HG03039 (cell line): ENCODE measurements around the gene ACTR1B.
"Not testable (repeated sequence)": the region's sequence is repeated elsewhere in the genome, so short reads cannot be mapped to it uniquely, and the experiment has no call there.

ENCODE experiments used
- ATAC-seq: cut with Tn5 transposase; IDR thresholded peaks from one replicate; pipeline ENCODE4 v1.9.1; 2021; ENCODE audit warnings: mild to moderate bottlenecking, moderate library complexity; ENCODE audit not compliant: unreplicated experiment

ACTR1B gene

DNA sequence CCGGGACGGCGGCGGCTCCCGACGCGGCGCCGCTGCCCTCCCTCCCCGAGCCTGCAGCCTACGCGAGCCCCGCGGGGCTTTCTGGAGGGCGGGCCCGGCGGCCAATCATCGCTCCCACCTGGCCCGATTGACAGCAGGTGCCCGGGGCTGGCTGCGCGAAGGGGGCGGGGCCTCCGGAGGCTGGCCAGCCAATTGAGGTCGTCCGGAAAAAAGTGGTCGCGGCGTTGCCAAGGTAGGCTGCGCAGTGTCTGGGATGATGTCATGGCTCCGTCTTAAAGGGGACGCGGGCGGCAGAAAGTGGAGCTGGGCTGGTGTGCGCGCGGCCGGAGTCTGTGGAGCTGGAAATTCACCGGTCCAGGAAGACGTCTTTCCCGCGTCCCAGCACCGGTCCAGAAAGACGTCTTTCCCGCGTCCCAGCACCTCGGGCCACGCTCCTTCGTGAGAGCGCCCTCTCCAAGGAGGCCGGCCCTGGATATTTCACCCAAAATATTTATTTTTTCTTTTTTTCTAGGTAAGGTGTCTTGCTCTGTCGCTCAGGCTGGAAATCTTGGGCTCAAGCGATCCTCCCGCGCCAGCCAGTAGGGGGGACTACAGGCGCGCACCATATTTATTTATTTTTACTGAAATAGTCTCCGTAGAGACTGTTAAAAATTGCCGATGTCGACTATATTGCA lies at the start of gene ACTR1B:
TSS of gene ACTR1B (minus strand) at position 83 of the 674 bp plus-strand sequence. CDS start 154 bp downstream, outside the sequence.
- peak; percentile 86 for ATAC-seq

DNA sequence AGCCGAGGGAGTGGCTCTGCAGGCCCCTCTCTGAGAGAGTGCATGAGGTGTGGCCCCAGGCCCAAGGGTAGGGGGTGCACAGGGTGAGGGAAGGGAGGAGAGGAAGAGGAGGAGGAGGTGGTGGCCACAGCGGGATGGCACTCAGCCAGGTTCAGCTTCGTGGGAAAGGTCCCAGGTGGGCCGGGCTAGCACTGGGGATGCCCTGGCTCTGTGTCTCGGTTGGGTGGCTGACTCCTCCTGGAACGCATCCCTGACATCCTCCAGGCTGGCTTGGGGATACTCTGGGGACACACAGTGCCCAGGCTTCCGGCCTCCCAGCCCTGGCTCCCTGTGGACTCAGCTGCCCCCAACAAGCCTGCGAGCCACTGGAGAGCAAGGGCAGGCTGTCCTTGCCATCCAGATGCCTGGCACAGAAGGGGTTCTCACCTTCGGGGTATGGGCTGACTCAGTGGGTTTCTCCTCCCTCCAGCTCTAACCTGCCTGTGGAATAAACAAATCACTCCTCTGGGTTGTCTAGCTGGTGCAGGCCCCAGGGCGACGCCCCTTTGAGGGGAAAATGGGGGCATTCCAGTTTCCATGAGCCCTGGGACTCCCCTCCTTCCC lies 49.0 kb upstream of the ACTR1B start:
- ATAC-seq = no peak

DNA sequence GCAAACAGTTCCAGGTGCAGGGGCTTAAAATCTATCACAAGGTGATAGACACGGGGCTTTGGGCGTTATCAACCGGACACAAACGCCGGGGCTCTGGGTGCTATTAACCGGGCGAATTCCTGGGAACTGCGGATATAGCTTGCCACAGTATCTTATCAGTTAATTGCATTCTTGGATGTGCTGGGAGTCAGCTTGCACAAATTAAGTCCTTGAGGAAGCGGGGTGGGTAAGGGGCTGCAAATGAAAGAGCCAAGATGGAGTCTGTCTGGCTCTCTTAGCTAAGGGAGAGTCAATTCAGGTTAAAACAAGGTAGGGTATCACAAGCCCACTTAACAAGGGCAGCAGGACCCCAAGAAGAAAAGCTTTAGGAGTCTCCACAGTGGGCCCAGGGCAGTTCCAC lies 48.3 kb upstream of the ACTR1B start:
- not testable (repeated sequence) for ATAC-seq

DNA sequence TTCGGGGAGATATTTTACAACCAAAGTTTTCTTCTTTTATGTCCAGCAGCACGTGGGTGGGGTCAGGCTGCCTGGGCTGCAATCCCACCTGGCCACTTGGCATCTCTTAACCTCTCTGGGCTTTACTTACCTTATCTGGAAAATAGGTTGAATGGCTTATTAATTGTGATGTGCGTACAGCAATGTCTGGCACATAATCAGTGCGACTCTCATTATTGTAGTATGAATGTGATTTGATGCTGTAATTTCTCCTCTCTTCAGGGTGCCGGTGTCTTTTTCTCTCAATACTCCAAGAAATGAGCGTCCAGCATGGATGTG lies 47.5 kb upstream of the ACTR1B start:
- ATAC-seq = no peak

DNA sequence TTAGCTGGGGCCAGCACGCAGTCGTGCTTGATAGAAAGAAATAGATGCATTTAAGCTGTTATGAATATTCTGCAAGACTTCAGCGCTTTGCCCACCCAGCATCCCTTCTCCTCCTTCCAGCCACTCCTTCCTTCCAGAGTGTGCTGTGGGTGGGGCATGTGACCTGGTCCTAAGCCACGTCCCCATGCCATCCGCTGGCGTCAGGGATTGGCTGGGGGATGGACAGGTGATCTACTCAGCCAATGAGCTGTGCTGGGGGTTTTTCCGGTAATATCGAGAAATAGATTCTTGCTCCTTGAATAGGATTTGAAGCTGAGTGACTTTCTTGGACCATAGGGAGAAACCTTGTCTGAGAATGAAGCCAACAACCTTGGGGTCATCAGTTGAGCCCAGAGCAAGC lies 44.8 kb upstream of the ACTR1B start:
- no peak for ATAC-seq

DNA sequence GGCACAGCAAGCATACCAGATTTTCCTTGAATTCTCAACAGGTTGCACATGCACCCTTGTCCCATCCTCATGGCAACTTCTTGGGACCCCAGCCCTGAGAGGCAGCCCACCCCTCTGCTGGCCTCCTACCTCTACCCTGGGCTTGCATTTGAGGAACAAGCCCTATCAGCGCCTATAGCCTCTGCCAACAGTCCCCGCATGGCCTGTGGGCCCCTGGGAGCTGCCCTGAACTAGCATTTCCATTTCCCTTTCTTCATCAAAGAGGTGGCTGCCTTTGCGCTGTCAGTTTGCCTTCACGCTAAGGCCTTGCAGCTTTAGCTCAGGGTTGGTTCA lies 44.2 kb upstream of the ACTR1B start:
- ATAC-seq = no peak

DNA sequence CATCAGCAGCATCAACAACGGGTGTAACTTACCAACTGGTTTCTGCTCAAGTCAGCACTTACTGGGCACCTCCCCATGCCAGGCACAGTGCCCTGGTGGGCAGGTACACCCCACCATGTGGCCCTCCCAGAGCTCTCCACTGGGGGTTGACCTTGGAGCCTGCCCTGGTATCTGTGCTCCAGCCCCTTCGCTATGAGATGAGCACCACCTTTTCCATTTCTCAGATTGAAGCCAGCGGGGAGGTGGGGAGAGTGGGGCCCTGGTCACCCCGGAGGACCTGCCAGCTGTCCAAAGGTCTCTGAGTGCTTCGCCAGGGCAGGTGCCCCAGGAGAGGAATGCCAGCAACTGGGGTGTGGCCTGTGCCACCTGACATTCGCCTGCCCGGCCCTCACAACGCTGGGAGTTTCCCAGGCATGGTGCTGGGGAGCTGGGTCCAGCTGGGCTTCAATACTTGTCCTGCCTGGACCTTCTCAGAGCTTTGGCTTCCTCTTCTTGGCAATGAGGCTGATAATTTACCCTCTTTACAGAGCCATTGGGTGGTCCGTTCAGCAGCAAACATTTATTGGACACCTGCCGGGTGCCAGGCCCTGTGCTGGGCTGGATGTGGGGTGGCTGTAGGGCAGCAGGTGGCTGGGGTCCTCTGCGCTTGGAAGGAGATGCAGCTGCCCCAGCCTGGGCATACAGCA lies 43.7 kb upstream of the ACTR1B start:
- ATAC-seq = no peak

DNA sequence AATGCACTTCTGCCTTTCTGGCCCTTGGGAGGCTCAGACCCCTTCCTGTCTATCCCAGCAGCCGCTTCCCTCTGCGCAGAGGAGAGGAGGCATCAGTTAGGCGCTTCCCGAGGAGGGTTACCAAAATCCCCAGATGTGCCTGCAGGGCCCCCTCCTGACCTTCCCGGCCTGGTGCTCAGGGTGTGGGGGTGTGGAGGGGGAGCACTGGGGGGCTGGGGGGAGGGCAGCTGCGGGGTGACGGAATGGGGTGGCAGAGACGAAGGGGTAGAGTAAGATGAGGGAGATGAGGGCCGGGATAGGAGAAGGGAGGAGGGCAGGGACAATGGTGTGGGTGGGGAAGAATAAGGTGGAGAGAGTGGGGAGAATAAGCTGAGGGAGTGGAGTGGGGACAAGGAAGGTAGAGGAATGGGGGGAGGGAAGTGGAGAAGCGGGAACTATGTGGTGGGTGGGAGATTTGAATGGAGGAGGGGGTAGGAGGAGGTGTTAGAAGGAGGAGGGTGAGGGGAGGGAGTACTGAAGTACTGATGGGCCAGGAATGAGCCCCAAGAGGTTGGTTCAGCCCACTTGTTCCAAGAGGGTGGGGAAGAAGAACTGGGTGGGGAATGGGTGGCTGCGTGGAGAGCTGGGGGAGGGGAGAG lies 43.0 kb upstream of the ACTR1B start:
- ATAC-seq = no peak

DNA sequence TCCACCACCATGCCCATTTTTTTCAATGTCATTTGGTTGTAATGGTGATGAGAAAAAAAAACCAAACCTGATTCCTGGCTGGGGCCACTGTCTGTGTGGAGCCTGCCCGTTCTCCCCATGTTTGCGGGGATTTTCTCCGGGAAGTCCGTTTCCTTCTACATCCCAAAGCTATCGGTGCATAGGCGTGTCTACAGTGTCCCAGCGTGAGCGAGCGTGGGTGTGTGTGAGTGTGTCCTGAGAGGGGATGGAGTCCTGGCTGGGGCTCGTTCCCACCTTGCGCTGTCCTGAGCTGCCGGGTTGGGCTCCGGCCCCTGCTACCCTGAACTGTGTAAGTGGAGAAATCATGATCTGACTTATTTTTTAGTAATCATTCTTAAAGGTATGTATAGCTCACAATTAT lies 42.3 kb upstream of the ACTR1B start:
- no peak for ATAC-seq

DNA sequence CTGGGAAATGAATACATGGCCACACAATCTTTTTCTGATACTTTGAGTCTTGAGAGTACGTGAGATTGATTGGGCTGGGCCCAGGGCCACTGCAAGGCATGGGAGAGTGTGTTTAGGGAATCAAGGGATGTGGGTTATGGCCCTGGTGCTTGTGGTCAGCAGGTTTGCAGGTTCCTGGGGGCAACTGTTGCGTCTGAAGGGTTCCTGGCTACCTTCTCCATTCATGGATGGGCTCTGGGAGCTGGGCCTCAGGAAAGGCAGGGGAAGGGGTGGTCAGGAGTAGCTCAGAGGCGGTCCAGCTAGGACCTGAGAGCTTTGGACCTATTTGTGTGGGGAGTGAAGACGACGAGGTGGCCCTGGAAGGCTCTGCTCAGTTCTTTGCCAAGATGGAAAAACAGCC lies 41.1 kb upstream of the ACTR1B start:
- ATAC-seq = no peak

DNA sequence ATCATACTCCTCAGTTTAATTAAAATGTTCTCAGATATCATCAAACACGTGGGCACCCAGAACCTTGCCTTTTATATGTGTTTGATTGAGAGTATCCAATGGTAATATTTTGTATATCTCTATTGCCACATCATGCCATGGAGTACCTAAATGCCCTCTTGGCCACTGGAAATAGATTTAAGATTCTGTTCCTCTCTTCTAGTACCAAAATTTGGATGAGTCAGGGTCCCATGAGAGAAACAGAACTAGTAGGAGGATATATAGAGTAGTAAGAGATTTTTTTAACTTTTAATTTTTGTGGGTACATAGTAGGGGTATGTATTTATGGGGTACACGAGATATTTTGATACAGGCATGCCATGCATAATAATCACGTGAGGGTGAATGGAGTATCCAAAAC lies 39.9 kb upstream of the ACTR1B start:
- no peak for ATAC-seq

DNA sequence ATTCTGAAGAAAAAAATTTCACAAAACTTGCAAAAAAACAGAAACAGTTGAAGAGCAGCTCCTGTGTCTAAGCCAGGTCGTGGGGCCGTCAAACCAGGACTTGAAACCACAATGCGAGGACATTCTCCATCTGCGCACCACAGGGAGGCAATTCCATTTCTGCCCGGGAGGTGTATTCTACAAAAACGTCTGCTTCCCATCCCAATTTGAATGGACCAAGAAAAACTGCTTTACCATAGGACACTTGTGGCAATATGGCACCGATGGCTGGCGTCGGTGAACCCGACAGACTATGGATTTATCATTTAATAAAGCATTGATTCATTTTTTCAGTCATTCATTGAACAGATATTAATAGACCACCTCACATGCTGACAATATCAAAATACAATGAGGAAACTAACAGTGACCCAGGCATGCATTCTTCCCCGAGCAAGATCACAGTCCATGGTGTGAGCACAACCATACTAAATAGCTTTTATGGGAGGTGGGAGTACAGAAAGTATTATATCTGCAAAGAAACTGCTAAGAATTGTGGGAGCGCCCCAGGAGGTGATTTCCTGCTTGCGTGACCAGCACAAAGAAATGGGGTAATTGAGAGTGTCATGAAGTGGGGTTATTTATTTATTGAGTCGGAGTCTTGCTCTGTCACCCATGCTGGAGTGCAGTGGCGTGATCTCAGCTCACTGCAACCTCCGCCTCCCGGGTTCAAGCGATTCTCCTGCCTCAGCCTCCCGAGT lies 39.1 kb upstream of the ACTR1B start:
- no peak for ATAC-seq

DNA sequence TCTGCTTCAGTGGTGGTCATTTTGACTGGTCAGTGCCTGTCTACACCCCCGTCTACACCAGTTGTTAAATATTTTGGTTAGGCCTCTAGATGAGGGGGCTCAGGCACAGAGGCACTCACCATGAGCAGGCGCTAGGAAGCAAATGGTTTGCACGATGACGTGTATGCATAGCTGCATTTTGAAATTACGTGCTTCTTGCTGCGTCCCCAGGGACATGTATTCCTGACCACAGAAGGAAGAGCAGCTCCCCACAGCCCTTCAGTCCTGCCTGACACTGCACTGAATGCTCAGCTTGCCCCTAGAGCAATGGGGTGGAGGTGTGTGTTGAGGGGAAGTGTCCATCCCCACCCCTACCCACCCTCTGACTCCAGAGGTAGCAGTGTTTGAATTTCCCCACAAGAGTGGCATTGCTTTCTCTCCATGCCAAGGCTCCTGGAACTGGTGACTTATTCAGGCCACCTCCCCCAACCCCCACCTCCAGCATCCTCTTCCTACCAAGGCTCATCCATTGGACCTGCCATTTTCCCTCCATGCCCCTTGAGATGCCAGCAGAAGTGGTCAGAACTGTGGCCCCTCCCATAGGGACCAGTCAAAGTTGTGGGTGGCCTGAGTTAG lies 38.1 kb upstream of the ACTR1B start:
- no peak for ATAC-seq

DNA sequence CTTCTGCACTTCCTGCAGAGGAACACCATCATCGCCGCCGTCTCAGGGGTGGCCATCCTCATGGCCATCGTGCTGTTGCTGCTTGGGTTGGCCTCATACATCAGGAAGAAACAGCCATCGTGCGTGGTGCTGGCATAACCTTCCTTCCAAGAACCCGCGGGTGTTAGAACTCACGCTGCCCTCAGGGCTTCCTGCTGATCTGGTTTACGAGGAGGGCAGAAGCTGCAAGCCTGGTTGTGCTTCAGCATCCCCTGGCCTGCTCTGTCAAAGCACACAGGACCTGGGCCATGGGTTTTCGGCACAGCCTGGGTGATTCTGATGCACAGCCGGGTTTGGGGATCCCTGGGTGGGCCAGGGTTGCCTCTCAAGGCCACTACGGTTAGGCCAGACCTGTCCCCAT lies 37.3 kb upstream of the ACTR1B start:
- no peak for ATAC-seq

DNA sequence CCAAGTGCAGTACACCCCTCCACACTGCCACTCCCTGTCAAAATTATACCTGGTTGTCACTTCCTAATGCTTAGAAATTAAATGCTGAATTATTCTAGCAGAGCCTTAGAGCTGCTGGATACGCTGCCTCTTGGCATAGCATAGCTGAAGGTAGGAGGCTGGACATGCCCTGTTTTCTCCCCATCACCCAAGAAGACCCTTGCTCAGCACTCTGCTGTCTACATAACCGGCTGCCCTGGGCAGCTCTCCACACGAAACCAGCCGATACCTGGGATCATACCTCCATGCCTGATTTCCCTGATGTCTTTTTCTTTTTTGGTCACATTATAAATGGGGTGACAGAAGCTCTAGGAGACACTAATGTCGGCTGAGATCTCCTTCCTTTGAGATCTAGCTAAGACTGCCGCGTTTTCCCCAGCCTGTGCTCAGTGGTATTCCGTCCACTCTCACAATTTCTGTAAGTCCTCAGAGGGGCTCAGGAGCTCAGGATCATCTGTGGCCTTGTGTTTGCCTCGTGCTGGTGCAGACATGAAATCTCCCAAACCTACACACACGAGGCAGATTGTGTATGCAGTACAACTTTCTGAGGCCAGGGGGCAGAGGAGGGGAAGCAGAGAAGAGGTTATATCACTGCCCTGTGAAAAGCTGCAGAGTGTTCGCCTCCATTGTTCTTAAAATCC lies 36.1 kb upstream of the ACTR1B start:
- ATAC-seq = no peak

DNA sequence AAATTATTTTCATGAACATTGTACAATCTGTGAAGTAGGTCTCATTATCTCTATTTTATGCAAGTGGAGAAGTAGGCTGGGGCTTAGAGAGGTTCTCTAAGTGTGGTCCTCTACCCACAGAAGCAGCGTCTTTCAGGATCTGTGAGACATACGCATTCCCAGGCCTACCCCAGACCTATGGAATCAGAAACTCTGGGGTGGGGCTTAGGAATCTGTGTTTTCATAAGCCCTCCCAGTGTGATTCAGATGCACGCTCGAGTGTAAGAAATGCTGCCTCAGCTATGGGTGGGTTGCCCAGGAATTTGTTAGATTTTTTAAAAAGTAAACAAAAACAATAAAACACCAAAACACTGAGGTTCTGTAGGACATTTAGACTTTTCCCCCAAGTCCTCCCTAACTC lies 34.7 kb upstream of the ACTR1B start:
- no peak for ATAC-seq

DNA sequence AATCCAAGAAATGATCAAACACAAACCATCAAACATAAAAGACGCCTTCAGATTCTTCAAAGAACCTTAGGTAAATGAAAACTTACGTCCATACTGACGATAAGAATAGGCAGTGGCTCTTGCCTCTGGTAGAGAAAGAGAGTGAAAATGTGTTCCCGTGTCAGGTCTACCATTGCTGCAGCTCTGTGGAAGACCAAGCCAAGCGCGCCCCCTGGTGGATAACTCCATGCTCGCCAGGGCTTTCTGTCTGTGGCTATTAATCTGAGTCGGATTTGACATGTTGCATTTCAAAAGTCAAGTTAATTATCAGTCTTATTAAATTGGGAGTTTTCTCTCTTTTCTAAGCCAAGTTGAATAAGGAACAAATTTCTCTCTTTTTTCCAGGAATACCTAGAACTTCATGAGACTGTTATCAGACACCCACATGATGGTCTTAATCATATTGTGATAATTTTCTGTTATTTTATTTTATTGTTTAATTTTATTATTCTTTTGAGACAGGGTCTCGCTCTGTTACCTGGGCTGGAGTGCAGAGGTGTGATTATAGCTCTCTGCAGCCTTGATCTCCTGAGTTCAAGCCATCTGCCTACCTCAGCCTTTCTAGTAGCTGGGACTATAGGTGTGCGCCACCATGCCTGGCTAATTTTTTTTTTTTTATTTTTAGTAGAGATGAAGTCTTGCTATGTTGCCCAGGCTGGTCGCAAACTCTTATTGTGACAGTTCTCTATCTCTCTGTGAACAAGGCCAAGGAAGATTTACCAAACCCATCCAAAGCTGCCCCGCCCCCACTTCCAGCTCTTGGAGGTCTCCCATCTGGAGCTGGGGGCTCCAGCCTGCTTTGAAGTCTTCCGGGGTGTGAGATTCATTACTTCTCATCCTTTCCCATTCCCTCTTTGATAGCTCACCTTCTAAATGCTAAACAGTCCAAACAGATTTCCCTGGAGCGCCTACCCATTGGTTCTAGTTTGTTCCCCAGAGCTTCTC lies 33.7 kb upstream of the ACTR1B start:
- peak; percentile 56 for ATAC-seq

DNA sequence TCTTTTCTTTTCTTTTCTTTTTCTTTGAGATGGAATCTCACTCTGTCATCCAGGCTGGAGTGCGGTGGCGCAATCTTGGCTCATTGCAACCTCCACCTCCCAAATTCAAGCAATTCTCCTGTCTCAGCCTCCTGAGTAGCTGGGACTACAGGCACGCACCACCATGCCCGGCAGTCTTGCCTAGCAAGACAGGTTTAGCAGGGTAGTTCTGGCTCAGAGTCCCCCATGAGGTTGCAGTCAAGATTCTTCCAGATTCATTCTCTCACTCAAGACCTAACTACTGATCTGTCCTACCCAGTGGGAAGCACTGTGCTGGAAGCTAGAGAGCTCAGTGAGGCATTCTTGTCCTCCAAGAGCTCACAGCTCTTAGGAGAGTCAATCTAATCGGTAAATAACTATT lies 31.9 kb upstream of the ACTR1B start:
- no peak for ATAC-seq

DNA sequence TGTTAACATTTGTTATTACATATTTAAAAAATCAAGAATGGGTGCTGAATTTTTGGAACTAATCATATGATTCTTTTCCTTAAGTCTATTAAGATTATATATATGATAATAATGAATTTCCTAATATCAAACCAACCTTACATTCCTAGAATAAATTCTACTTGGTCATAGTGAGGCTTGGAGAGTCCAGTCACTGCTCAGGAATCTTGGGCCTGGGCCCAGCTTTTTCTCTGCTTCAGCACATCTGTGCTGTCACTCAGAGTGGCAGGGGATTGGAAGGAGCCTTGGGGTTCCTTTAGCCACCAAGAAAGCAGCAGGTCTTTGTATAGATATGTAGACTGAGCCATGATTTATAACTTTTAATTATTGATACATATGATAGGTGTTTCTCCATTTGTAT lies 29.6 kb upstream of the ACTR1B start:
- no peak for ATAC-seq
